A673 (cell line): Measurements from ENCODE around the gene AP2A1. TPM values are rescaled to one million over a fixed set of nuclear protein-coding genes. Genes with fewer than 3 reads are reported as not detected.

Source experiments
- BruUV-seq: library from RNA; stranded (reverse); fragments of 400-500 nt; replicated peaks from 2 replicates; lab custom pipeline; 2021; lab: Mats Ljungman, UMichigan
- CTCF ChIA-PET: fragments of 300-600 bp; sonication (Branson Sonifier 250); formaldehyde crosslinking; loops from one replicate; lab custom pipeline; 2022; ENCODE audit warnings: antibody characterized with exemption; lab: Charles Lee
- POLR2A ChIA-PET: fragments of 300-600 bp; sonication (Branson Sonifier 250); formaldehyde crosslinking; loops from one replicate; lab custom pipeline; 2022; ENCODE audit warnings: antibody characterized with exemption; ENCODE audit not compliant: low non-redundant PET; lab: Charles Lee
- DNase-seq: peaks from one replicate; pipeline ENCODE4 v3.0.0-alpha.2; 2015; ENCODE audit warnings: low spot score
- H3K27ac ChIP-seq: fragments of 200-600 bp; sonication (generic); 2 replicates; pipeline ENCODE4 v1.5.1; 2016; ENCODE audit warnings: mixed run types, low read depth, mild to moderate bottlenecking, mixed read lengths, antibody characterized with exemption, low read length; ENCODE audit not compliant: poor library complexity, severe bottlenecking
- H3K27me3 ChIP-seq: fragments of 200-600 bp; sonication (generic); replicated peaks from 2 replicates; pipeline ENCODE4 v1.6.1; 2017; ENCODE audit warnings: mixed run types, low read depth, mild to moderate bottlenecking, mixed read lengths, antibody characterized with exemption, low read length; ENCODE audit not compliant: insufficient read depth, poor library complexity
- H3K36me3 ChIP-seq: fragments of 200-600 bp; sonication (generic); 2 replicates; pipeline ENCODE4 v1.6.1; 2016; ENCODE audit warnings: mixed run types, mild to moderate bottlenecking, mixed read lengths, antibody characterized with exemption, low read length; ENCODE audit not compliant: insufficient read depth, poor library complexity, severe bottlenecking
- H3K4me1 ChIP-seq: fragments of 200-600 bp; sonication (generic); 2 replicates; pipeline ENCODE4 v1.6.1; 2017; ENCODE audit warnings: mixed run types, mild to moderate bottlenecking, mixed read lengths, antibody characterized with exemption, low read length; ENCODE audit not compliant: insufficient read depth, poor library complexity, severe bottlenecking
- H3K4me3 ChIP-seq: fragments of 200-600 bp; sonication (generic); 2 replicates; pipeline ENCODE4 v1.5.1; 2016; ENCODE audit warnings: low read depth, mixed run types, mild to moderate bottlenecking, mixed read lengths, low read length; ENCODE audit not compliant: poor library complexity, severe bottlenecking
- H3K9me3 ChIP-seq: fragments of 200-600 bp; sonication (generic); 2 replicates; pipeline ENCODE4 v1.6.1; 2016; ENCODE audit warnings: mixed run types, low read depth, mild to moderate bottlenecking, mixed read lengths, antibody characterized with exemption, low read length; ENCODE audit not compliant: poor library complexity, severe bottlenecking
- EZH2 ChIP-seq: fragments of 200-600 bp; sonication (generic); IDR thresholded peaks from 2 replicates; pipeline ENCODE4 v1.6.1; 2017; ENCODE audit warnings: borderline replicate concordance, low read depth, mild to moderate bottlenecking, mixed read lengths, antibody characterized with exemption, low read length; ENCODE audit not compliant: poor library complexity, severe bottlenecking
- intact Hi-C: fragments of 100-400 bp; cut with micrococcal nuclease; formaldehyde crosslinking; loops from one replicate; pipeline ENCODE4 v1.10.0; 2022; ENCODE audit not compliant: unreplicated experiment
- total RNA-seq: library from RNA; stranded (reverse); gene quantifications from 2 replicates; pipeline ENCODE4 v1.2.3, GENCODE V29; 2021
- TF ChIP-seq, protein P1 (sequence below): fragments of 300-800, 200-600 bp; sonication (generic); conservative IDR thresholded peaks from 2 replicates; pipeline ENCODE4 v1.5.1; 2017; ENCODE audit warnings: low read depth, mild to moderate bottlenecking, antibody characterized with exemption, low read length, moderate library complexity, mixed read lengths

AP2A1 gene
- total RNA-seq, 1 experiment from 2014 or later, result 80.1 TPM

DNA sequence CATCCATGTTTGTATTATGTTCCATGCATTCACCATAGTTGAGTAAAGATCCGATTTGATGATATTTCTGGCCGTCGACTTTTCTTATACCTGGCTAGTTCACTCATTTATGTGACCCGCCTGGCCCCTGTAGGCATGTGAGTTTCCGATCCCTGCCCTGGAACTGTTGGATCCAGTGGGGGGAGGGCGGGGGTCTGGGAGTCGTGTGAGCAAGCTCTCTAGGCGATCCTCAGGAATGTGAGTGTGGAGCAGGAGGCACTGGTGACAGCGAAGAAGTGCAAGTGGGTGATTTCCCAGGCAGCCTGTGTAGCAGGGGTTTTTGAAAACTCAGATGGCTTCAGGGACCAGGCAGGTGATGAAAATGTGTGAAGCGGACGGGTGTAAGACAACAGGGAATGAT, 73.5 kb downstream of the AP2A1 start:
- Histone ChIP-seq H3K27me3 (no peaks in the 10 kb centered on the region), H3K36me3 (peaks cover 55% of the 10 kb centered on the region), H3K9me3 (no peaks in the 10 kb centered on the region), H3K27ac (no peak overlapping the region), H3K4me1 (no peaks in the 10 kb centered on the region), H3K4me3 (no peak overlapping the region)
- no TSS peak for BruUV-seq
- ChIA-PET CTCF (no interaction called here), POLR2A (no interaction called here)
- TF ChIP-seq, protein P1, sequence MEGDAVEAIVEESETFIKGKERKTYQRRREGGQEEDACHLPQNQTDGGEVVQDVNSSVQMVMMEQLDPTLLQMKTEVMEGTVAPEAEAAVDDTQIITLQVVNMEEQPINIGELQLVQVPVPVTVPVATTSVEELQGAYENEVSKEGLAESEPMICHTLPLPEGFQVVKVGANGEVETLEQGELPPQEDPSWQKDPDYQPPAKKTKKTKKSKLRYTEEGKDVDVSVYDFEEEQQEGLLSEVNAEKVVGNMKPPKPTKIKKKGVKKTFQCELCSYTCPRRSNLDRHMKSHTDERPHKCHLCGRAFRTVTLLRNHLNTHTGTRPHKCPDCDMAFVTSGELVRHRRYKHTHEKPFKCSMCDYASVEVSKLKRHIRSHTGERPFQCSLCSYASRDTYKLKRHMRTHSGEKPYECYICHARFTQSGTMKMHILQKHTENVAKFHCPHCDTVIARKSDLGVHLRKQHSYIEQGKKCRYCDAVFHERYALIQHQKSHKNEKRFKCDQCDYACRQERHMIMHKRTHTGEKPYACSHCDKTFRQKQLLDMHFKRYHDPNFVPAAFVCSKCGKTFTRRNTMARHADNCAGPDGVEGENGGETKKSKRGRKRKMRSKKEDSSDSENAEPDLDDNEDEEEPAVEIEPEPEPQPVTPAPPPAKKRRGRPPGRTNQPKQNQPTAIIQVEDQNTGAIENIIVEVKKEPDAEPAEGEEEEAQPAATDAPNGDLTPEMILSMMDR, result no peak
- TF ChIP-seq EZH2, result no peak
- intact Hi-C loops, result no loop called here
- no peak for DNase-seq

DNA sequence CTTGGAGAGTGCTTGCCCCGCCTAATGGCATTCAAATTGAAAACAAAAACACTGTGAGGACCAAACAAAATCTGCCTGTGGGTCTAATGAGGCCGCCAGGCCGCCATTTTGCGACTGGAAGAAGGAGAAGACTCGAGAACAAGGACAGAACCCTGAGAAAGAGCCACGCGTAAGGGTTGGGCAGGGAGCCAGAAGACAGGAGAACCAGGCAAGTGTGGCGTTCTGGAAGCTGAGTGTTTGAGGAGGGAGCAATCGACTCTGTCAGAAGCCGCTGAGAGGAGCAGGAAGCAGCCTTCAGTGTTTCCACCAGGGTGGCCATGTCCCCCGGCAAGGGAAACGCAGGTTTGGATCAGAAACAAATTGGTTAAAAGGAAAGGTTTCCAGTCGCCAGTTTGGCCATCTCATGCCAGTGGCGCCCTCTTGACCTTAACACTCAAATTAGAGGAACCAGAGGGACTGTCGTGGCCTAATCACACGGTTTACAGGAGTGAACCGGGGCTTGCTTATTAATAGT, 74.0 kb downstream of the AP2A1 start:
- peaks cover 51% of the 10 kb centered on the region for H3K36me3 ChIP-seq
- ChIA-PET POLR2A (no interaction called here), CTCF (no interaction called here)
- H3K27me3 ChIP-seq, result no peaks in the 10 kb centered on the region
- no peak for DNase-seq
- H3K9me3 ChIP-seq, result no peaks in the 10 kb centered on the region
- intact Hi-C loops, result no loop called here
- TF ChIP-seq, protein P1, result no peak
- TF ChIP-seq EZH2, result no peak
- BruUV-seq, result no TSS peak
- no peak overlapping the region for H3K27ac ChIP-seq
- no peaks in the 10 kb centered on the region for H3K4me1 ChIP-seq
- H3K4me3 ChIP-seq, result no peak overlapping the region

DNA sequence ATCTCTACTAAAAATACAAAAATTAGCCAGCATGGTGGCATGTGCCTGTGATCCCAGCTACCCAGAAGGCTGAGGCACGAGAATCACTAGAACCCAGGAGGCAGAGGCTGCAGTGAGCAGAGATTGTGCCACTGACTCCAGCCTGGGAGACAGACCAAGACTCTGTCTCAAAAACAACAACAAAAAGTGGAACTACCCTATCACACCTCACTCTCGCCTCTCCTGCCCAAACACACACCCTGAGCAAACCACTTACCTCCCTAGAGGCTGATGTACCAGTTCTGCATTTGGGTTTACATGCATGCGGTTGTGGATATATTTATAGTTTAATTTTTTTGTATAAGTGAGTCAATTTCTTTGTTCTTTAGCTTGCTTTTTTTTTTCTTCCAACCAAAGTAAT, 76.5 kb downstream of the AP2A1 start:
- no peak for DNase-seq
- no peaks in the 10 kb centered on the region for H3K4me1 ChIP-seq
- no TSS peak for BruUV-seq
- TF ChIP-seq EZH2, result no peak
- TF ChIP-seq, protein P1, result no peak
- H3K36me3 ChIP-seq, result peaks cover 30% of the 10 kb centered on the region
- H3K27ac ChIP-seq, result no peak overlapping the region
- ChIA-PET CTCF (no interaction called here), POLR2A (interaction anchor here (0.6 kb wide), 2 partner anchors 22 to 33 kb away, joined by 7 to 17 read pairs; no protein-coding TSS in a partner anchor)
- no peaks in the 10 kb centered on the region for H3K9me3 ChIP-seq
- no peaks in the 10 kb centered on the region for H3K27me3 ChIP-seq
- intact Hi-C loops, result no loop called here
- H3K4me3 ChIP-seq, result no peak overlapping the region
